Breast epithelium (tissue), 4 donors: ENCODE results near the gene SEPHS1. TPM values are rescaled to one million over a fixed set of nuclear protein-coding genes. Genes with fewer than 3 reads are reported as not detected.
"Not testable (repeated sequence)": the region's sequence is repeated elsewhere in the genome, so short reads cannot be mapped to it uniquely, and the experiment has no call there.

Experiments used
- DNase-seq, 2 donors: peaks; one replicate each; pipeline ENCODE4 v3.0.0-alpha.2; 2019; ENCODE audit warnings: low spot score in 2 of 2
- H3K27ac ChIP-seq, 2 donors: fragments of 200-600 bp; sonication (generic) in 1 of 2; one replicate each; pipeline ENCODE4 v1.5.1; 2016 to 2019; ENCODE audit warnings: mild to moderate bottlenecking in 1 of 2
- H3K27me3 ChIP-seq, 2 donors: fragments of 200-600 bp; sonication (generic) in 1 of 2; one replicate each; pipeline versions ENCODE4 v1.5.1 to v1.6.0; 2017 to 2019; ENCODE audit warnings: control low read depth in 1 of 2, mild to moderate bottlenecking in 1 of 2
- H3K36me3 ChIP-seq: fragments of 200-600 bp; one replicate; pipeline ENCODE4 v1.5.1; 2019
- H3K4me1 ChIP-seq, 2 donors: fragments of 200-600 bp; sonication (generic); one replicate each; pipeline ENCODE4 v1.5.1; 2016 to 2019; ENCODE audit warnings: control low read depth in 1 of 2
- H3K4me3 ChIP-seq, 3 donors: fragments of 200-600 bp; sonication (generic); 1 replicate in 2 of 3; 2 replicates in 1 of 3; pipeline ENCODE4 v1.5.1; 2016 to 2019; ENCODE audit warnings: mild to moderate bottlenecking in 3 of 3, moderate library complexity in 2 of 3
- H3K9me3 ChIP-seq, 2 donors: fragments of 200-600 bp; sonication (generic) in 1 of 2; one replicate each; pipeline ENCODE4 v1.5.1; 2016 to 2019; ENCODE audit warnings: control low read depth in 1 of 2
- CTCF ChIP-seq, 3 donors: fragments of 450-650 bp; IDR thresholded peaks; one replicate each; pipeline ENCODE4 v1.5.1; 2016 to 2017; ENCODE audit warnings: antibody characterized with exemption in 3 of 3, mild to moderate bottlenecking in 3 of 3, moderate library complexity in 3 of 3
- POLR2A ChIP-seq: fragments of 450-650 bp; IDR thresholded peaks from one replicate; pipeline ENCODE4 v1.6.1; 2016; ENCODE audit warnings: antibody characterized with exemption, mild to moderate bottlenecking, moderate library complexity
- POLR2AphosphoS5 ChIP-seq, 3 donors: sonication (generic); formaldehyde crosslinking; IDR thresholded peaks; one replicate each; pipeline ENCODE4 v1.6.1; 2017; ENCODE audit warnings: antibody characterized with exemption in 3 of 3
- intact Hi-C: fragments of 100-400 bp; cut with DNase I; formaldehyde crosslinking; loops from one replicate; pipeline ENCODE4 v1.15.1; 2023; ENCODE audit warnings: low total_unique reads
- total RNA-seq, 3 donors: library from RNA; depleted of rRNA; stranded (reverse); fragments of >200 nt; gene quantifications; one replicate each; pipeline ENCODE4 v1.1.0, GENCODE V29; 2016

The SEPHS1 gene
- total RNA-seq, 3 donors from 2014 or later, result 33.9 to 53.3 (median 43.6) TPM

GRCh38 chr10:13337128-13337826 lies 10.8 kb downstream of the SEPHS1 start:
- no peaks in the 10 kb centered on the region for H3K36me3 ChIP-seq
- no peaks in the 10 kb centered on the region for H3K27me3 ChIP-seq
- no peaks in the 10 kb centered on the region for H3K4me1 ChIP-seq
- H3K27ac ChIP-seq, result peak overlapping the region in 1 of 2 donors; percentile 8
- TF ChIP-seq POLR2AphosphoS5 (IDR thresholded peaks at IDR 0.05) (no peak), CTCF (IDR thresholded peaks at IDR 0.05) (no peak), POLR2A (no peak)
- DNase-seq, result no peak
- no peak overlapping the region for H3K4me3 ChIP-seq
- no peaks in the 10 kb centered on the region for H3K9me3 ChIP-seq
- intact Hi-C loops, result no loop called here

GRCh38 chr10:13335881-13336280 lies 12.2 kb downstream of the SEPHS1 start:
- no peak for DNase-seq
- H3K4me1 ChIP-seq, result no peaks in the 10 kb centered on the region
- no peaks in the 10 kb centered on the region for H3K9me3 ChIP-seq
- H3K27me3 ChIP-seq, result no peaks in the 10 kb centered on the region
- H3K4me3 ChIP-seq, result no peak overlapping the region
- no peak overlapping the region for H3K27ac ChIP-seq
- TF ChIP-seq POLR2A, result no peak
- no peak for TF ChIP-seq CTCF (IDR thresholded peaks at IDR 0.05)
- no peak for TF ChIP-seq POLR2AphosphoS5 (IDR thresholded peaks at IDR 0.05)
- intact Hi-C loops, result no loop called here
- no peaks in the 10 kb centered on the region for H3K36me3 ChIP-seq

- intact Hi-C loops, result no loop called here
- H3K36me3 ChIP-seq, result no peaks in the 10 kb centered on the region
- no peaks in the 10 kb centered on the region for H3K9me3 ChIP-seq
- H3K4me3 ChIP-seq, result no peak overlapping the region
- no peak for DNase-seq
- H3K27ac ChIP-seq, result no peak overlapping the region
- no peak for TF ChIP-seq POLR2AphosphoS5 (IDR thresholded peaks at IDR 0.05)
- no peak for TF ChIP-seq CTCF (IDR thresholded peaks at IDR 0.05)
- no peak for TF ChIP-seq POLR2A
- no peaks in the 10 kb centered on the region for H3K27me3 ChIP-seq
- H3K4me1 ChIP-seq, result no peaks in the 10 kb centered on the region
These were observed 13.5 kb downstream of the SEPHS1 start for GRCh38 chr10:13334556-13334955.

GRCh38 chr10:13331646-13332045 lies 16.4 kb downstream of the SEPHS1 start:
- no peak for DNase-seq
- H3K36me3 ChIP-seq, result no peaks in the 10 kb centered on the region

GRCh38 chr10:13330980-13331379 lies 17.1 kb downstream of the SEPHS1 start:
- DNase-seq, H3K27ac ChIP-seq, H3K4me3 ChIP-seq, H3K4me1 ChIP-seq, H3K9me3 ChIP-seq, intact Hi-C loops, H3K36me3 ChIP-seq, H3K27me3 ChIP-seq: not testable (repeated sequence)

More at GRCh38 chr10:13331646-13332045, 16.4 kb downstream of the SEPHS1 start:
- Histone ChIP-seq H3K9me3 (no peaks in the 10 kb centered on the region), H3K4me1 (no peaks in the 10 kb centered on the region), H3K27ac (no peak overlapping the region), H3K27me3 (no peaks in the 10 kb centered on the region), H3K4me3 (no peak overlapping the region)
- TF ChIP-seq CTCF (IDR thresholded peaks at IDR 0.05) (no peak), POLR2A (no peak)
- intact Hi-C loops, result no loop called here
